ENCODE measurements around the gene PDE4D. TPM values are rescaled to one million over a fixed set of nuclear protein-coding genes. Genes with fewer than 3 reads are reported as not detected.
A peak's percentile ranks its signal among the peaks of the same experiment; 100 is the strongest.

The PDE4D gene
- total and polyA plus RNA-seq, 11 donors: 5.2 to 68.3 (median 42.1) TPM

DNA sequence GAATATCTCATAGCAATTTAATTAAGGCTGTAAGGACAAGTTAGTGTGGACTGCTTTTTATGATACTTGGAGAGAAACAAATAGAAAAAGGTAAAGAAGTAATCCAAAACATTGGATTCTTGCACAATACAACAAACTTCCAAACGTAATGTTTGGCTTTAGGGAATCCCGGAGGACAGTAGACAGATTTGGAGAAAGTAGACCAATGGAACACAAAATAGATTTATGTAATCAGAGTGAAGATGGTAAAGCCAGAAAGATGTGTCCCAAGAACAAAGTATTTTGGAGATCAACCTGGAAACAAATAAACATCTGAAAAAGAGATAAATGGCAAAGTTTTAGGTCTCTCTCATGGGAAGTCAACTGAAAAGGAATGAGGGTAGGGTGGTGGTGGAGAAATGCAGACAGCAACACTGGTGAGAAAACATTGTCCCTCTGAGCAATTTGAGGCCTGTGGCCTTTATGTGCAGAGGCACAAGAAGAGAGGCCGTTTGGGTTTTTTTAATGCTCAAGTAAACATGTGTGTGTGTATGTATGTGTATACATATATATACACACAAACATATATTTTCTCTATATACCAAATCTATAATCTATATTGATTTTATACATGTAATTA is 620.6 kb downstream of the PDE4D start:
- H3K4me3 ChIP-seq: peak overlapping the region in 9 of 12 donors; percentile 3 to 65 (median 57)

DNA sequence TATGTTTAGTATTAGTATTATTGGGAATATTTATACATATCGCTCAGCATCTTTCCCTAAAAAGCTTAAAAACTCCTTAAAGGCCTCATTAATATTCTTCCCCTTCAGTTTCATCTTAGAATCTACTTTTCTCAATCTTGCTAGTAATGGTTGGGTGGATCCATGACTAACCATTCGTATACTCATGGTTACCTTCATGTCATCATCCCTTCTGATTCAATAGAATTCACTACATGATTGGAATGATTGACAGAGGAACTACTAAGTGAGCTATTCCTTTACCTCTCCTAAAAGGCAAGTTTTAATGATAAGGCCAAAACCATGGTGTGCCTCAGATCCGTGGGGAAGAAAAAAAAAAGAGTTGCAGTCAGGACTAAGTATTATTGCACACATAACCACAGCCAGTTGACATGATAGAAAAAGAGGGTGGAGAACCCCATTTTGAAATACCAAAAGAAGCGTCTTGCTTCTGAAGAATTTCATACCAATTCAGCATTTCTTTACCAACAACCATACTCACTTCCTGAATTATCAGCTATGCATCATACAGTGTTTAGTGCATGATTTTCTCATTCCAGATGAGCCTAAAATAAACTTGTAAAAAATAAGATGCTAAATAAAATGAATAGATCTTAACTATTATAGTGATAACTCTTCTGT is 624.6 kb downstream of the PDE4D start:
- intact Hi-C loops (cut with DNase I): no loop called here
- no peak overlapping the region for H3K4me3 ChIP-seq
- H3K27ac ChIP-seq: peak overlapping the region in 1 of 12 donors; percentile 51
- ATAC-seq: no peak
- no peaks in the 10 kb centered on the region for H3K9me3 ChIP-seq
- peaks cover 0 to 27% (median 3%) of the 10 kb centered on the region in 12 donors for H3K4me1 ChIP-seq
- 95 to 96% (median 95%) methylated on average over 4 of the region's 4 CpGs for WGBS, 4 donors
- no peaks in the 10 kb centered on the region for H3K27me3 ChIP-seq
- DNase-seq: no peak
- H3K36me3 ChIP-seq: no peaks in the 10 kb centered on the region
- no peak for TF ChIP-seq POLR2A (IDR thresholded peaks at IDR 0.05)
- TF ChIP-seq, protein P1, sequence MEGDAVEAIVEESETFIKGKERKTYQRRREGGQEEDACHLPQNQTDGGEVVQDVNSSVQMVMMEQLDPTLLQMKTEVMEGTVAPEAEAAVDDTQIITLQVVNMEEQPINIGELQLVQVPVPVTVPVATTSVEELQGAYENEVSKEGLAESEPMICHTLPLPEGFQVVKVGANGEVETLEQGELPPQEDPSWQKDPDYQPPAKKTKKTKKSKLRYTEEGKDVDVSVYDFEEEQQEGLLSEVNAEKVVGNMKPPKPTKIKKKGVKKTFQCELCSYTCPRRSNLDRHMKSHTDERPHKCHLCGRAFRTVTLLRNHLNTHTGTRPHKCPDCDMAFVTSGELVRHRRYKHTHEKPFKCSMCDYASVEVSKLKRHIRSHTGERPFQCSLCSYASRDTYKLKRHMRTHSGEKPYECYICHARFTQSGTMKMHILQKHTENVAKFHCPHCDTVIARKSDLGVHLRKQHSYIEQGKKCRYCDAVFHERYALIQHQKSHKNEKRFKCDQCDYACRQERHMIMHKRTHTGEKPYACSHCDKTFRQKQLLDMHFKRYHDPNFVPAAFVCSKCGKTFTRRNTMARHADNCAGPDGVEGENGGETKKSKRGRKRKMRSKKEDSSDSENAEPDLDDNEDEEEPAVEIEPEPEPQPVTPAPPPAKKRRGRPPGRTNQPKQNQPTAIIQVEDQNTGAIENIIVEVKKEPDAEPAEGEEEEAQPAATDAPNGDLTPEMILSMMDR (IDR thresholded peaks at IDR 0.05): no peak

More for the DNA sequence above, 620.6 kb downstream of the PDE4D start:
- H3K27ac ChIP-seq: peak overlapping the region in 1 of 12 donors; percentile 80
- ATAC-seq (no peak), DNase-seq (no peak)
- no peak for TF ChIP-seq POLR2A (IDR thresholded peaks at IDR 0.05)
- TF ChIP-seq, protein P1 (IDR thresholded peaks at IDR 0.05): no peak
- peaks cover 0 to 23% (median 9%) of the 10 kb centered on the region in 12 donors for H3K4me1 ChIP-seq
- no peaks in the 10 kb centered on the region for H3K9me3 ChIP-seq
- no peaks in the 10 kb centered on the region for H3K36me3 ChIP-seq
- WGBS, 4 donors: 79 to 86% (median 82%) methylated on average over 3 of the region's 3 CpGs
- H3K27me3 ChIP-seq: no peaks in the 10 kb centered on the region
- intact Hi-C loops (cut with DNase I): loop anchor here in 5 of 10 donors (5.0 to 10.0 kb wide), 3 partner anchors 48 to 92 kb away; no protein-coding TSS in a partner anchor

DNA sequence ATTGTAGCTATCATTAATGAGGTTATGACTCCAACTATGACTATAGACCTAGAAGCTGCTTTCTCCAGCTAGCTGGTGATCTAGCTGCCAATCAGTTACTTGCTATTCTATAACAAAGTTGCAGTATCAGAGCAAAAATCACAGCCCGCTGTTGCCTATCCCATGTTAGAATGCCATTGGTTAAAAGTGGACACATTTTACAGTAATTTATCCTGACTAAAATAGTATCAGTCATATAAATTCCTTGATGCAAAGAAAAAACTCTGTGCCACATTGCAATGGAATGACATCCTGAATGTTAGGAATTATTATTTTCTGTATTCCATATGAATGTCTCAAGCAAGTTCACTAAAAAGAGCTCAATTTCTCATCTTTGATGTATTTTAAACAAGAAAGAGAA is 626.5 kb downstream of the PDE4D start:
- Histone ChIP-seq H3K9me3 (no peaks in the 10 kb centered on the region), H3K27ac (peak overlapping the region in 1 of 12 donors; percentile 51), H3K4me1 (peaks cover 0 to 31% (median 3%) of the 10 kb centered on the region in 12 donors), H3K36me3 (no peaks in the 10 kb centered on the region), H3K4me3 (no peak overlapping the region), H3K27me3 (no peaks in the 10 kb centered on the region)
- TF ChIP-seq POLR2A (IDR thresholded peaks at IDR 0.05): no peak
- TF ChIP-seq, protein P1 (IDR thresholded peaks at IDR 0.05): no peak
- DNase-seq: no peak
- 47 to 95% (median 73%) methylated on average over 1 of the region's 1 CpG for WGBS, 4 donors
- no peak for ATAC-seq
- intact Hi-C loops (cut with DNase I): no loop called here

DNA sequence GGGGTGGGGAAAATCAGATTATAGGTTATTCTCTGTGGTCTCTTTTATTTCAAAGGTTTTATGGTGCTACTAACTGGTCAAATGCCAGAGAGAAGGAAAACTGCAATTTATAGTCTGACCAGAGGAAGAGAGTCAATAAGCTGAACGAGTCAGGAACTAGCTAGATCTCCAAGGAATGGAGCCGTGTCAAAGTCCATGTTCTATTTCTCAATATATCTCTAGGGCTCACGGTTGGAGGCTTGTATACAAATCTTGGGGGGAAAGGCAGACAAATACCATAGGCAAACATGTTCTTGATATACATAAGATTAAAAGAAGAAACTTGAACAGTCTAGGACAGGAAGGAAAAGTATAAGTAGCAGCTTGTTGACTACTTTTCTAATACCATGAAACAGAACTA is 627.1 kb downstream of the PDE4D start:
- Histone ChIP-seq H3K9me3 (no peaks in the 10 kb centered on the region), H3K27me3 (no peaks in the 10 kb centered on the region), H3K4me1 (peaks cover 0 to 37% (median 4%) of the 10 kb centered on the region in 12 donors), H3K27ac (peak overlapping the region in 1 of 12 donors; percentile 64), H3K4me3 (no peak overlapping the region), H3K36me3 (no peaks in the 10 kb centered on the region)
- intact Hi-C loops (cut with DNase I): no loop called here
- ATAC-seq (no peak), DNase-seq (no peak)
- WGBS, 4 donors: 54 to 80% (median 70%) methylated on average over 3 of the region's 3 CpGs
- TF ChIP-seq, protein P1 (IDR thresholded peaks at IDR 0.05): no peak
- no peak for TF ChIP-seq POLR2A (IDR thresholded peaks at IDR 0.05)

All from heart left ventricle (tissue), 16 donors.